HG03378 (cell line): Measurements from ENCODE around the gene DCAF15.
A peak's percentile ranks its signal among the peaks of the same experiment; 100 is the strongest.

Source experiments
- ATAC-seq: cut with Tn5 transposase; IDR thresholded peaks from one replicate; pipeline ENCODE4 v1.9.1; 2021; ENCODE audit warnings: mild to moderate bottlenecking, moderate library complexity; ENCODE audit not compliant: unreplicated experiment

DCAF15 gene

DNA sequence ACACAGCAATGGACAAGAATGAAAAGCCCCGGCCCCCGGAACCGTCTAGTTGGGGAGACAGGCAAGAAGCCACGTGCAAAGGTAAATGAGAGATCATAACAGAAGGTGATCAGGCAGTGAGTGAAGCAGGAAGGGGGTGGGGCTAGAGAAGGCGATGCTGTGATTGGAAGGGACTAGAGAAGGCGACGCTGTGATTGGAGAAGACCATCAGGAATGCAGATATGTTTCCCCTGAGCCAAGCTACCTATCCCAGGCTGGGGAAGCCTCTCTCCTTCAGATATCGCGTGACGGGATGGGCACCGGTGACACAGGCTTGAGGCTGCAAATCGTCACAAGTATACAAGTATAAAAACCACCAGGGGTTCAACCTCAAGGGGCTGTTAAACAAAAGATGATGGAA is 21.8 kb downstream of the DCAF15 start:
- ATAC-seq, result no peak

GRCh38 chr19:13975870-13976269 is 23.6 kb downstream of the DCAF15 start:
- ATAC-seq, result no peak

DNA sequence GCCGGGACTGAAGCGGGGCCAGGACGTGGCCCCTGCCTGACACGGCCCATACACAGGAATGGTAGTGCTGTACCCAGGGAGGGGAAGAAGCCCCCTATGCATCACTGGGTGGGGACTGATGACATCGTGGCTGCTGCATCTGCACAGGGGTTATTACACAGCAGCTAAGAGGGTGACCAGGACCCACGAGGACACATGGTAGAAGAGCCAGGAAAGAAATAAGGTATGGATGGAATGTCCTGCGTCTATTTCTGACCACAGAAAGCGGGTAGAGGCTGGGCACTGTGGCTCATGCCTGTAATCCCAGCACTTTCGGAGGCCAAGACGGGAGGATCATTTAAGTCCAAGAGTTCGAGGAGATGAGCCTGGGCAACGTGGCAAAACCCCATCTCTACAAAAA is 24.1 kb downstream of the DCAF15 start:
- no peak for ATAC-seq

DNA sequence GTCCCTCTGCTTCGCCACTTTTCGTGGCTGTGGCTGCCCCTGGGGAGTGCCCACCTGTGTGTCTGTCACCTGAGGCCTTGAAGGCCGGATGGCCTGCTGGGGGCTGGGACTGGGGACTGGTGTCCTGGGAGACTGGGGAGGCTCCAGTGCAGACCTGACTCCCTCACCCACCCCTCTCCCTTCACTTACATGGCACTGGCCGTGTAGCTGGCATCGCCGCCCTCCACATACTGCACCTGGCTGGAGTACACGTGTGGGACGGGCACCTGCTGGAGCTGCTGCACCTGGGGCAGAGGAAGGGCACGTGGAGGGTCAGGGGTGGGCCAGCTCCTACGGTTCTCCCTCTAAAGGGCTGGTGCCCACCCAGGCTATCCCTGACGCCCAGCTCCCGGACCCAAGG is 25.5 kb downstream of the DCAF15 start:
- ATAC-seq, result no peak

GRCh38 chr19:13978351-13979243 is 26.3 kb downstream of the DCAF15 start:
- no peak for ATAC-seq

- no peak for ATAC-seq
These were observed 26.9 kb downstream of the DCAF15 start for GRCh38 chr19:13979244-13979615.

- ATAC-seq, result no peak
These were observed 27.4 kb downstream of the DCAF15 start for GRCh38 chr19:13979686-13980085.

- ATAC-seq, result no peak
These were observed 28.0 kb downstream of the DCAF15 start for GRCh38 chr19:13980340-13980739.

GRCh38 chr19:13981021-13981420 is 28.7 kb downstream of the DCAF15 start:
- no peak for ATAC-seq

DNA sequence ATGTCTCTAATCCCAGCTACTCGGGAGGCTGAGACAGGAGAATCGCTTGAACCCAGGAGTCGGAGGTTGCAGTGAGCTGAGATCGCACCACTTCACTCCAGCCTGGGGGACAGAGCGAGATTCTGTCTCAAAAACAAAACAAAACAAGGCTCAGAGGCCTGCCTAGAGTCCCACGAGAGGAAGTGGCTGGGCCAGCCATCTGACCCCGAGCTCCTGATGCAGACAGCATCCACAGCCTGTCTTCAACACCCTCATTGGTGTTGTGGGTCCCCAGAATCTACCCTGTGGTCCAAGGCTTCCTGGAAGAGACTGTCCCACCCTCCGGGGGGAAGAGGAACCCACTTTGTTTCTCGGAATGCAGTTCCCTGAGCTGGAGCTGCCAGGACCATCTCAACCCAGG is 29.2 kb downstream of the DCAF15 start:
- no peak for ATAC-seq

- ATAC-seq, result no peak
These were observed 29.7 kb downstream of the DCAF15 start for GRCh38 chr19:13981988-13982501.

DNA sequence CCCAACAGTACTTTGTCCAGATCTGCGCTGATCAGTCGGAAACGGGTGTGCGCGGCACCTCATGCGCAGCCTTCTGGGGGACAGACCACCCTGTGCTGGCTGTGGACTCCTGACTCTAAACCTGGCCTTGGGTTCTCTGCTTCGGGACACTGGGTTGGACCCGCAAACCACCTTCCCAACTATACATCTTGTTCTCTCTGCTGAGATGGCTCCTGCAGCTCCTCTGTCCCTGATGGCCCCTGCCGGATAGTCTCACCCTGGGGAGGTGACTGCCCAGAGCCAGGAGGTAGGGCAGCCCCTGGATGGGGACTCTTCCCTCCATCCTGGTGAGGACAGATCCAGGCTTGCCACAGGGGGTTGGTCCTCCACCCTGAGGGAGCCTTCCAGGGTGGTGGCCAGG is 30.5 kb downstream of the DCAF15 start:
- ATAC-seq, result no peak

DNA sequence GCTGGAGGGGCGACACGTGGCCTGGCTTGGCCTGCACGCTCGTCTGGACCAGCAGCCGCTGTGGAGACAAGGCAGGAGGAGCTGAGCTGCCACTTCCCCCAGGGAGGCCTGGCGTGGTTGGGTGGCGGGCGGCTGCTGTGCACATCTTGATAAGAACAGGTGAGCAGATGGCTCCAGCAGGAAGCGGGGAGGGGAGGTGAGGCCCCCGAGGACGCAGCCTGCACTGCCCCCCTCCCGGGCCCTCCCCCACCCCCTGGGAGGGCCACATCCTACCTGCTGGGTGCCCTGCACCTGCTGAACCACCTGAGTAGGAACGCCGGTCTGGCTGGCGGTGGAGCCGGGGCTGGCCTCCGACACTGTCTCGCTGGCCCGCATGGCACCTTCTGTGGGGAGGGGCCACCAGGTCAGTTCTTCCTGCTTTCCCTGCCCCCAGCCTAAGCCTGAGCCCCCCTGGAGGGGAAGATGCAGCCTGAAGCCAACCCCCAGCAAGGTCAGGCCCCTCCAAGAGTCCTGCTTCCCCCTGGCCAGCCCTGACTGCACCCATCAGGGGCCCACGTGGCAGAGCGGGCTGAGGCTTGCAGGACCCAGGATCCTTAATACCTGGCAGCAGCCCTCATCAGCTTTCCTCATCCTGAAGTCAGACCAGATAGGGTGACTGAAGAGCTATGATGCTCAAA is 31.0 kb downstream of the DCAF15 start:
- no peak for ATAC-seq

DNA sequence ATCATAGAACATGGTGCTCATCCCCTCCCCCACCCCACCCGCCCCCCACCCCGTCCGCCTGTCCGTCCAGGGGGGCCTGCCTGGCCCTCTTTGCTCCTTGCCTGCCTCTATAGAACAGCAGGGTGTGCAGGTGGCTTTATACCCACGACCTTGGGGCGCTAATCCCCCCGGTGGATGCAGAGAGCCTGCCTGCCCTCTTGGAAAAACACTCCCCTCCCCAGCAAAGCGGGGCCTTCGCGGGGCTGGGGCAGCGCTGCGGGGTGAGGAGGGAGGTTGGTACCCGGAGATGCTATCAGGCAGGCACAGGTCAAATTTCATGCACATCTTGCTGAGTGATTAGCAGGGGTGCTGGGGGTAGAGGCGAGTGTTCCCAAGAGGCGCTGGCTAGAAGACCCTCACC is 31.9 kb downstream of the DCAF15 start:
- ATAC-seq, result no peak

DNA sequence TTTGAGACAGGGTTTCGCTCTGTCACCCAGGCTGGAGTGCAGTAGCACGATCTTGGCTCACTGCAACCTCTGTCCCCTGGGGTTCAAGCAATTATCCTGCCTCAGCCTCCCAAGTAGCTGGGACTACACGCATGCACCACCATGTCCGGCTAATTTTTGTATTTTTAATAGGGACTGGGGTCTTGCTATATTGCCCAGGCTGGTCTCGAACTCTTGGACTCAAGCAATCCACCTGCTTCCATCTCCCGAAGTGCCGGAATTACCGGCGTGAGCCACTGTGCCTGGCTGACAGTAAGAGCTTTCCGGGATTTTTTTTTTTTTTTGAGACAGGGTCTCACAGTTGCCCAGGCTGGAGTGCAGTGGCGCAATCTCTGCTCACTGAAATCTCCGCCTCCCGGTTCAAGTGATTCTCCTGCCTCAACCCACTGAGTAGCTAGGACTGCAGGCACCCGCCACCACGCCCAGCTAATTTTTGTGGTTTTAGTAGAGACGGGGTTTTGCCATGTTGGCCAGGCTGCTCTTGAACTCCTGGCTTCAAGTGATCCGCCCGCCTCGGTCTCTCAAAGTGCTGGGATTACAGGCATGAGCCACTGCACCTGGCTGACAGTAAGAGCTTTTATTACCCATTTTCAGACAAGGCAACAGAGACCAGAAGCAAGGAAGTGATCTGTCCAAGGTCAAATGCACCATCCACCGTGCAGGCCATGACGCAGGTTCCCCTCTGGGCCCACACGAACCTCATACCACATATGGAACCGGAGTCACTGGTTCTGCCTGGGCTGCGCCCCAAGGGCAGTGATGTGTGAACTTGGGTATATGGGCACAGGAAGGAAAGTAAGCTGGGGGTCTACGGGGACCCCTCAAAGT is 32.8 kb downstream of the DCAF15 start:
- ATAC-seq, result no peak

DNA sequence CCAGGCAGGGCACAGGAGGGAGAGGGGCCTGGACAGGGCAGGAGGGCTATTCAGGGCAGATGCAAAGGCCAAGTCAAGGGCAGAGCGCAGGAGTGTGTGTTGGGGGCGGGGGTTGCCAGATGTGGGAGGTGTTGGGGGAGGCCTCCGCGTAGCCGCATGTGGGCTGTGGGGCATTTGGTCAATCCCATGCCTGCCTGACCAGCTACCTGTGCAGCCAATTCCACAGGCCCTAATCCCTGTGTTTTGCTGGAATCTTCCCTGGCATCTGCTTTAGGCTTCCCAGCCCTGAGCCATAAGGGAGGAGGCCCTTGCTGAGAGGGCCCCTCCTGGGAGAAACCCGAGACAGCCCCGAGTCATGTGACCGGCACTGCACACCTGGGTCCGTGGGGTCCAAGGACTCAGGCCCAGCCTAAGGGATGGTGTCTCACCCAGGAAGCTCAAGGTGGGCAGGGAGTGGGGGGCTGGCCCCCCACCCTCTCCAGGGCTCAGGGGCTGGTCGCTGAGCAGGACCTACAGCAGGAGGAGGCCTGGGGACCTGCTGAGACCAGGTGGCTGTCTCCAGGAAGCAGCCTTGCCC is 33.5 kb downstream of the DCAF15 start:
- no peak for ATAC-seq

GRCh38 chr19:13986348-13986904 is 34.1 kb downstream of the DCAF15 start:
- ATAC-seq, result peak; percentile 63

DNA sequence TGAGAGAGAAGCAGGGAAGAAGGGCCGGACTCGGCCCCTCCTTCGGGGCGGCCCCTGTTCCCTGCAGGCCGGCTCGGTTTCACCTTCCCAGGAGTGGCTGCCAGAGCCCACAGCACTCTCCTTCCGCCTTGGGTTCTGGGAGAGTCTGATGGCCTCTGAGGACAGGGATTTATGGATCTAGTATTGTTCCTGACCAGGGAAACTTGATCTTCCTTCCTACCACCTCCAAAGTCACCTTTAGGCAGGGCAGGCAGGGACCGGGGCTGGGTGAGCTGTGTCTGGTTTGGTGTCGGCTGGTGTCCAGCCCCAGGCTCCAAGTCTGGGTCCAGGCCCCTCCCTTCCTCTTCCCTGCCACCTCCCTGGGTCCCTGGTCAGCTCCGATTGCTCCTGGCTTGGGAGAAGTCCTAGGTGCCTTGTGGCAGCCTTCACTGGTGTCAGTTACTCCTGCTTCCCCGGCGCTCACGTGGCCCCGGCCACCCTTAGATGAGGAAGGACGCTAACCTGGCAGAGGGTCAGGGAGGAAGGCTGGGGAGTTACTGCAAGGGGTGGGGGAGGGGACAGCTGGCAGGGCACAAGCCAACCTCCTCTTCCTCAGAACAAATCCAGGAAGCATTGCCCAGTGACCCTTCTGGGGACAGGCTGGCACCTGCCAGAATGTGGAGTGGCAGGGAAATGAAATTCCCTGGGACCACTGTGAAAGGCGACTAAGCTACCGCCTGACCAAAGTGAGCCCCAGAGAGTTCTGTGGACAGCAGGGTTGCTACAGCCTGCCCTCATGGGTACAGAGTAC is 35.0 kb downstream of the DCAF15 start:
- no peak for ATAC-seq

- ATAC-seq, result no peak
These were observed 37.2 kb downstream of the DCAF15 start for GRCh38 chr19:13989487-13989886.

GRCh38 chr19:13990085-13990484 is 37.8 kb downstream of the DCAF15 start:
- ATAC-seq, result no peak
